Middle frontal gyrus (tissue), 1 donor: ENCODE data around the gene TM4SF1.

Experiments
- DNase-seq: peaks from one replicate; pipeline ENCODE4 v3.0.0-alpha.2; 2015; ENCODE audit warnings: low spot score; ENCODE audit errors: extremely low spot score

Gene TM4SF1

GRCh38 chr3:149375501-149376196, 1.8 kb downstream of the TM4SF1 start:
- no peak for DNase-seq

DNA sequence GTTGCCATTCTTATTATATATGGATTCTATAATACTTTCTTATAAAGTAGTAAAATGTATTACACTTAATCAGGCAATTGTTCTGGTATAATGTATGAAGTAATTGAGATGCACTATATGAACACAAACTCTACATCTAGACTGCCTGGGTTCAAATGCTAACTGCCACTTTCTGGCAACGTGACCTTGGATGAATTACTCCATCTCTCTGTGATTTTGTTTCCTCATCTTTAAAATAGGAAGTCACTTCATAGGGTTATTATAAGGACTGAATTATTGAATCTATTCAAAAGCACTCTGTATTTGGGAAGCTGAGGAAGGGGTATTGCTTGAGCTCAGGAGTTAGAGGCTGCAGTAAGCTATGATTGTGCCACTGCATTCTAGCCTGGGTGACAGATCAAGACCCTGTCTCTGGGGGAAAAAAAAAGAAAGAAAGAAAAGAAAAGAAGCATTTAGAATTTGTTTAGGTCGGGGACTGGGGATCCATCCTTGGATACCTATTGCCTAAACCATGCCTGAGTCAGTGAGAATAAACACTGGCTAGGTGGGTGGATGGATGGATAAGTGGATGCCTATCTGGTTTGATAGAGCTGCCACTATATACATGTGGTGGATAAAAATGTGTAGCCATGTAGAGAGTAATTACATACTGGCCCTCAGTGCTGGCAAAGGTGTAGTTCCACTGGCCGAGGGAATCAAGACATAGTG, 2.5 kb downstream of the TM4SF1 start:
- no peak for DNase-seq

DNA sequence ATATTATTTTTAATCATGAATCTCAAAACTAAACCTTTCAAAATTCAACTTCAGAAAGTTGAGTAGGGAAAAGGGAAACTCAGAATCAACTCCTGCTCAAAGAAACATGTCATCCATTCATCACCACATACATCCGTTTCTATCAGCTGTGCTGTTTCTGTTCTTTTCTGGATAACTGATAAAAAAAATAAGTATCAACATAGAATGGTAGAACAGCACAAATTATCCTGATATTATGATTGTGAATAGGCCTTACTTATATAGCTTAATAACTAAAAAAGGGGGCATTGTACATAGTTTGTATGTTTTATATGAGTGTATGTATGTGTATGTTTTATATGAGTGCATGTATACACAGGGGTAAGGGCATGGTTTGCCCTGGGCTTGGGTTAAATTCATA, 3.1 kb downstream of the TM4SF1 start:
- no peak for DNase-seq

DNA sequence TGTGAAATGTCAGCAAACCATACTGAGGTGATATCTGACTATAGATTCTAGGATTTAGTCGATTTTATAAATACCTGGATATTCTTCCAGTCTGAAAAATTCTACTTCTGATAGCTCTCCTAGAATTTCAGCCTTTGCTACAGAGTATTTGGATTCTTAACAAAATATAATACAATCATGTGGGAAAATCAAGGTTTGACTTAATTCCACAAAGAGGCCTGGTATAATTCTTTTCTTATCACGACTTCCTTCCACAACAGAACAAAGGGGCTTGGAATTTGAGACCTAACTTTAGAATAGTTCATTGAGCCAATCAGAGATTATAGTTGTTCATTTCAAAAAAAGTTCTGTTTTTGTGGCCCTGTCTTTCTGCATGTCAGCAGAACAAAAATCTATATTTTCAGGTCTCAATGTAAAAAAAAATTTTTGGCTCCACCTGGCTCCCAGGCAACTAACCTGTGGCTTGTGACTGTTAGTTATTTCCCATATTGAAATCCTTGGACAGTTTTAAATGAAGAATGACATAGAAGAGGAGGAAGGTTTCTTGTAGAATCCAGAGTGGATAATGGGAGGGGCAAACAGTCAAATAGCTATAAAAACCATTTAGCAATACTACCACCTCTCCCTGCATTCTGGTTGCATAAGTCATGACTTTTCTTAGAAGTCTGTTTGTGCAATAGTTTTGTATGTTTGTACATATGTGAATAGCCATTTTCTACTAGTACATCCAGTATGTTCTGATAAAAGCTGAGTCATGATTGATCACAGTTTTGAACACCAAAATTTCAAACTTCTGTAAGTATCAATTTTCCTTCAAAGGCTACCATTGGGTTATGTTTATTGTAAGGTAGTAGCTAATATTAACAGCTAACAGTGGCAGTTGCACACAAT, 4.0 kb downstream of the TM4SF1 start:
- DNase-seq: no peak

DNA sequence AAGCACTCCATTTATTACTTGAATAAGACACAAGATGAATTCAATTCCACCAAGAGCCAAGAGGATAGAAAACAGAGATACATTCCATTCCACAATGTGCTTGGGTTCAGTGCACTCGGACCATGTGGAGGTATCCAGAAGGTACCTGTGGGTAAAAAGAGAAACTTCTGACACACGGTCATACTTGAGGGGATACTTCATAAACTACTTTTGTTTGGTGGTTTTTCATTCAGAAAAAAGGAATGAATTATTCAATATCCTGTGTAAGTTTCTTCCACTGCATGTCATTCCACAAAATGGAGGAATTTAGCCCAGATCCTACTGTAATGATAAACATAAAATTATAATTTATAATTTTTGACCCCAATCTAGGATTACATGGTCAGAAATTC, 5.7 kb downstream of the TM4SF1 start:
- no peak for DNase-seq

GRCh38 chr3:149371001-149371722, 6.3 kb downstream of the TM4SF1 start:
- no peak for DNase-seq

GRCh38 chr3:149369991-149370866, 7.2 kb downstream of the TM4SF1 start:
- no peak for DNase-seq

DNA sequence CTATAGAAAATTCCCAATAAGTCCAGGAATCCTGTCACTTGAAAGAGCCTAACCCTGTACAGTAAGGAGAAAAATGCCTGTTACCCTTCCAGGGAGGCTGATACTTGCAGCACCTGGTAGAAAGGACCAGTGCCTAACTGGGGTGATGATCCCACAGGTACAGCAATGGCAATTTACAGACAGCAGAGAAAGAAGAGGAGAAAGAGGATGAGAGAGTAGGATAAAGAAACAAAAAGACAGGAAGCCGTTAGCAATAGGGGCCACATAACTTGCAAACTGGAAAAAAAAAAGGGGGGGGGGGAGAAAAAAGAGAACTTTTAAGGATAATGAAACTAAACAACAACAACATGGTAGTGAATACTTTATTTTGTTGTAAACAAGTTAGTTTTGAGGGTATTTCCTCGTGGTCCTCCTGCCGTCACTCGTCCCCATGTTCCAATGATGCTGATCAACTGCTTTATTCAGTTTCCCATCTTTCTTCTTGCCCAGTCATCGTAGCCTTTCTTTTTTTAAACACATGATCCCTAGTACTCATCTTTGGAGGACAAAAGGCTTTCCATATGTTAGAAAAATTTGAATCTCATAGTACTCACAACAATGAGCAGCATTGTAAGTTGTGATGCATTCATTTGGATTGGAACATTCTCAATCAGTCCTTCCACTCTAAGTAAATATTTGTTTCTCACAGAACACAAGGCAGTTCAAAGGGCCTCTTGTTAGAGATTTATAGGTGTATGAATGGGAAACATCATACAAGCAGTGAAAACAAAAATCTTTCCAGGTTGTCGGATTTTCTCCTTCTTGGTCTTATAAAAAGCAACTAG, 8.6 kb downstream of the TM4SF1 start:
- no peak for DNase-seq

DNA sequence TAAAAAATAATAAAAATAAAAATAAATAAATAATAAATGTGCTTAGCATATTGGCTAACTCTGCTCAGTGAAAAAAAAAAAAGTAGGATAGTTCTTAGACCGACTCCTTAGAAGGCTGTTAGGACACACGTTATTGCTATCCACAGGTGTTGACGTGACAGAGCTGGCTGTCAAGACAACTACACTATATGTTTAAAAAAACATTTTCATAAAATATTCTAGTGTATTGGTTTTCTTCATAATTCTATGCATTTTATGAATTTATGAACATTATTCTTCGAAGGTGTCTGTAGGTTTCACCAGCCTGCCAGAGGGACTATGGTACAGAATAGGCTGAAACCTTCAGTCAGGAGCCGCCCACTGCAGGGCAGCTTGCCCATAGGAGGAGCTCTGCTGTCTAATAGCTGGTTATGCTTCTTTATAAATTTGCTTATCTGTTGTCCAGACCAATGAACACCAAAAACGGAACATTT, 9.2 kb downstream of the TM4SF1 start:
- no peak for DNase-seq

DNA sequence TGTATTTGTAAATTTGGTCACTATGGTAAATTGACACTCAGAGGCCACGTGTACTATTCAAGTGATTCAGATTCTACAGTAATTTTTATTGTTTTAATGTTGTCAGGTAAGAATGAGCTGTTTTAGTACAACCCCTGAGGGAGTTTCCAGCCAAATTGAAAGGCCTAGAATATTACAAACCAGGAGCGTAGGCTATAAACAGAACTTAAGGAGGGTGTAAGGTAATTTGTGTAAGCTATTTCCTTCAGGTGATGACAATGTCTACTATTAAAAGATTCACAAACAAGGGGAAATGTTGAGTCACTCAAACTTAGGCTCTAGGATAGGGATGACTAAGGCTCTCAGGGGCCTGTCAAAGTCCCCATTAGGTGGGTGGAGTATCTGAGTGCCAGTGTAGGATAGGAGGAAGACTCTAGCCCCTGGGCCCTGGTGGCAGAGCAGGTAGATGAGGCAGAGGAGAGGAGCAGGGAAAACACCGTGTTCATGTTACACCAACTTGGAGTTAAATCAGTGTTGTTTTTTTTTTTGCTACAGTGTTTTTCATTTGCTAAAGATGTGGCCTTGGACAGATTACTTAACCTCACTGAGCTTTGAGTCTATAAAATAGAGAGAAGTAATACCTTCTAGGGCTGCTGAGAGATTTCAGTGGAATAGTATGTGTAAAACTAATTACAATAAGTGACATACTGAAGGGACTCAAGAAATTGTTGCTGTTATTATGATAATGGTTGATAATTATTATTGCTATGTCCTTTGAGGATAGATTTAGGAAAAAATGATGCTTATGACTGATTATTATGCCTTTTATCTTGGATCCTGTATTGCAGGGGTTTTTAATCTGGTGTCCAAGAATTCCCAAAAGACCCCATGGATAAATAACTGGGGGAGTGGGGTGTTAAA, 10.3 kb downstream of the TM4SF1 start:
- no peak for DNase-seq

DNA sequence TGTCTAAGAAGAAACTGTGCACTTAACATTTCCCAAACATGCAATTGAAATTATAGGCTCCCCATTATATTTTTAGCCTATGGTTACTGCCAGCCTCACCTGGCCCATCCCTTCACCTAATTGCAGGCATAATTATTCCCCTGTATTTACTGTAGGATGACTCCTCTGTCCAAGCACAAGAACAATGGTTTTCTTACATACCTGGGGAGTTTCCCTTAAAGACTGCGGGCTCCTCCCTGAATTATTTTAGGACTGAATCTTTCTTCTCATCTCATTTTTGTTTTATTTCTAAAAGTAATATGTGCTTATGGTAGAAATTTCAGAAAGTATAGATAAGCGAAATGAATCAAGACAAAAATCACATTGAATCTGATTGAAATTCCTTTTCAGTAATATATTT, 11.4 kb downstream of the TM4SF1 start:
- no peak for DNase-seq

- DNase-seq: no peak
Measured at GRCh38 chr3:149364624-149365023, 12.8 kb downstream of the TM4SF1 start.

DNA sequence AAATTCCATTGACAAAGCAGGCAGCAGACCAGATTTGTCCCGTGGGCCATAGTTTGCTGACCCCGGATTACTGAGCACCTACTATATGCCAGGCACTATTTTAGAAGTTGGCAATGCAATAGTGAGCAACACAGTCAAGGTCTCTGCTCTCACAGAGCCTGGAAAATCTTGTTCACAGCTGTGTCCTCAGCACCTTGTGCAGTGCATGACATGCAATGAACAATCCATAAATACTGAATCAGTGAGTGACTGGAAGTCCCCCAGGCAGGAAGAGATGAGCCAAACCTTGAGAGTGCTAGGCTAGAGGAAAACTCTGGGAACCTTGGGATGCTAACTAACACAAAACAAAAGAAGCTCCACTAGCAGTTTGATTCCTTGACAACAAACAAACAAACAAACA, 14.4 kb downstream of the TM4SF1 start:
- DNase-seq: no peak

- DNase-seq: no peak
Measured at GRCh38 chr3:149362366-149362765, 15.1 kb downstream of the TM4SF1 start.

- no peak for DNase-seq
Measured at GRCh38 chr3:149356630-149357029, 20.8 kb downstream of the TM4SF1 start.

DNA sequence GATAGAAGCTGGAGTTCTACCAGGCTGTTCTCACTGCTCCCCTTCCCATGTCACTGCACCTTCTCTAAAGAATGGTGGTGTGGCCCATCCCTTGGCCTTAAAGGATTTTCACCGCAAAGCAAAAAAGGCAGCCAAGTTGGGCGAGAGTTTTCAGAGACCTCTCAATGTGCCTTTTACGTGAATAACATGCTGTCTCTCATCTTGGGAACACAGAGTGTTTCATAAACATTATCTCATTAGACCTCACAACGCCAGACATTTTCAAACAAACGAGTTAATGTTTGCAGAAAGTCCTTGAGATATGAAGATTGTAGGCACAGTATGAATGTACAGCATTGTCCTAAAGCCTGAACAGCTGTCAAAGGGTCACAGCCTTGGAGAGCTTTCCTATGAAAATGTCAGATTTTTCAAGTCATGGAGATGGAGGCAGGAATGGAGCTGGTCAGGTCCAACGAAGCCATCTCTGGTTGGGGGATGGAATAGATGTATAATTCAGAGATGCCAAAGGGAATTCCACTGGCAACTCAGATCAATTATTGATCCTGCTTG, 21.3 kb downstream of the TM4SF1 start:
- DNase-seq: no peak

DNA sequence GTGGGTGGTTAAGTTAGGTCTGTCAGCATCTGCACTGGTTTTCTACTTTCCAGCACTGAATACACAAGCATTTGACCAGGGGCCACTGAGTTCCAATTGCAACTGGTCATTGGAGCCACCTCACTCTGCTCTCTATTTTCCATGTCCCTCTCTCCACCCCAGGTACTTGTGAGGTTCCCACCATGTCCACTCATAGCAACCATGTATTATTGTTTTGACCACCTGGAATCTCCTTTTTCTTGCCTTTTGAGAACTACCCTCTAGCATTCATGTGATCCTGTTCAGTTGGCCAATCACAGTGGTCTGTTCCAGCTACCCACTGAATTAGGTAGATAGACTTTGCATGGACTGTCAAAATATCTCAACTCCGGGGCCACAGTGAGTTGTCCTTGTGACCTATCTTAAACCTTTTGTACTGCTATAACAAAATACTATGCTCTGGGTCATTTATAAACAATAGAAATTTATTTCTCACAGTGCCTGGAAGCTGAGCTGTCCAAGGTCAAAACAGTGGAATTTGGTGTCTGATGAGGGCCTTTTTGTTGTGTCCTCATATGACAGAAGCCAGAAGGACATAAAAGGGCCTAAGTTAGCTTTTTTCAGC, 23.8 kb downstream of the TM4SF1 start:
- no peak for DNase-seq

GRCh38 chr3:149352556-149352955, 24.9 kb downstream of the TM4SF1 start:
- DNase-seq: no peak
